GM23338 (cell line): ENCODE data around the gene FBXL14. TPM values are rescaled to one million over a fixed set of nuclear protein-coding genes. Genes with fewer than 3 reads are reported as not detected.

Source experiments
- ATAC-seq: fragments of 200-7000 bp; cut with Tn5 transposase; 3 replicates; pipeline ENCODE4 v1.9.1; 2020
- DNase-seq: peaks from one replicate; pipeline ENCODE4 v3.0.0-alpha.2; 2015; ENCODE audit warnings: low spot score
- H2AFZ ChIP-seq: fragments of 200-600 bp; sonication (generic); 2 replicates; pipeline ENCODE4 v1.8.0; 2016; ENCODE audit warnings: antibody characterized with exemption, mild to moderate bottlenecking, moderate library complexity
- H3F3A ChIP-seq: fragments of 200-600 bp; sonication (generic); replicated peaks from 2 replicates; pipeline ENCODE4 v1.8.0; 2017; ENCODE audit warnings: antibody characterized with exemption, mixed run types, low read depth
- H3K27ac ChIP-seq: fragments of 200-600 bp; sonication (generic); 2 replicates; pipeline ENCODE4 v1.6.1; 2016; ENCODE audit warnings: low read depth
- H3K27me3 ChIP-seq: fragments of 200-600 bp; sonication (generic); 2 replicates; pipeline ENCODE4 v1.8.0; 2016; ENCODE audit warnings: mild to moderate bottlenecking, mixed run types, moderate library complexity; ENCODE audit not compliant: insufficient read depth
- H3K36me3 ChIP-seq: fragments of 200-600 bp; sonication (generic); 2 replicates; pipeline ENCODE4 v1.8.0; 2016; ENCODE audit warnings: mild to moderate bottlenecking; ENCODE audit not compliant: insufficient read depth
- H3K4me1 ChIP-seq: fragments of 200-600 bp; sonication (generic); 2 replicates; pipeline ENCODE4 v1.8.0; 2016; ENCODE audit warnings: mild to moderate bottlenecking, moderate library complexity; ENCODE audit not compliant: insufficient read depth
- H3K4me2 ChIP-seq: fragments of 200-600 bp; sonication (generic); 2 replicates; pipeline ENCODE4 v1.7.1; 2017; ENCODE audit warnings: mixed run types
- H3K4me3 ChIP-seq: fragments of 200-600 bp; sonication (generic); 2 replicates; pipeline ENCODE4 v1.6.1; 2016; ENCODE audit warnings: mixed run types
- H3K79me2 ChIP-seq: fragments of 200-600 bp; sonication (generic); replicated peaks from 2 replicates; pipeline ENCODE4 v1.8.0; 2017; ENCODE audit warnings: mild to moderate bottlenecking; ENCODE audit not compliant: insufficient read depth
- H3K9me2 ChIP-seq: fragments of 200-600 bp; sonication (generic); 2 replicates; pipeline ENCODE4 v1.8.0; 2017; ENCODE audit not compliant: insufficient read depth
- H4K20me1 ChIP-seq: fragments of 200-600 bp; sonication (generic); replicated peaks from 2 replicates; pipeline ENCODE4 v1.8.0; 2017; ENCODE audit warnings: mild to moderate bottlenecking; ENCODE audit not compliant: insufficient read depth
- H3K27ac Mint-ChIP-seq: 2 replicates; pipeline ENCODE4 v1.8.0; 2020; ENCODE audit warnings: inconsistent platforms, mild to moderate bottlenecking, moderate library complexity, mixed read lengths
- H3K27me3 Mint-ChIP-seq: 3 replicates; pipeline ENCODE4 v1.8.0; 2022; ENCODE audit warnings: low read depth, mild to moderate bottlenecking, moderate library complexity, mixed read lengths, inconsistent platforms; ENCODE audit not compliant: insufficient read depth, poor library complexity
- H3K36me3 Mint-ChIP-seq: 3 replicates; pipeline ENCODE4 v1.8.0; 2021; ENCODE audit warnings: low read depth, mild to moderate bottlenecking, inconsistent platforms, moderate library complexity, mixed read lengths
- H3K4me1 Mint-ChIP-seq: 3 replicates; pipeline ENCODE4 v1.8.0; 2020; ENCODE audit warnings: mild to moderate bottlenecking, inconsistent platforms, mixed read lengths
- H3K4me3 Mint-ChIP-seq: 3 replicates; pipeline ENCODE4 v1.8.0; 2021; ENCODE audit warnings: moderate library complexity, mild to moderate bottlenecking, inconsistent platforms, mixed read lengths
- H3K9me3 Mint-ChIP-seq: 3 replicates; pipeline ENCODE4 v1.8.0; 2020; ENCODE audit warnings: moderate library complexity, mild to moderate bottlenecking, inconsistent platforms, mixed read lengths
- CREB1 ChIP-seq: fragments of 250-450 bp; sonication (Bioruptor Pico); IDR thresholded peaks from 2 replicates; pipeline ENCODE4 v1.5.0; 2020; ENCODE audit warnings: low read depth, mild to moderate bottlenecking, moderate library complexity
- CTCF ChIP-seq, 2 experiments: fragments of 200-600 bp in 1 of 2; sonication (generic) in 1 of 2; conservative IDR thresholded peaks; 2 replicates each; pipeline versions ENCODE4 v1.5.1 to v1.6.1; 2016 to 2017; ENCODE audit warnings: antibody characterized with exemption in 2 of 2, low read depth in 2 of 2, mild to moderate bottlenecking in 2 of 2, moderate library complexity in 1 of 2
- EZH2phosphoT487 ChIP-seq: fragments of 200-600 bp; sonication (generic); IDR thresholded peaks from one replicate; pipeline ENCODE4 v1.8.1; 2018; ENCODE audit warnings: antibody characterized with exemption; ENCODE audit not compliant: unreplicated experiment
- JUNB ChIP-seq: IDR thresholded peaks from one replicate; pipeline ENCODE4 v1.6.1; 2016; ENCODE audit warnings: antibody characterized with exemption; ENCODE audit not compliant: unreplicated experiment
- POLR2AphosphoS5 ChIP-seq: IDR thresholded peaks from 2 replicates; pipeline ENCODE4 v1.6.1; 2016; ENCODE audit warnings: antibody characterized with exemption, low read depth
- REST ChIP-seq: IDR thresholded peaks from one replicate; pipeline ENCODE4 v1.6.1; 2018; ENCODE audit warnings: antibody characterized with exemption; ENCODE audit not compliant: unreplicated experiment
- STAT1 ChIP-seq: IDR thresholded peaks from one replicate; pipeline ENCODE4 v1.6.1; 2016; ENCODE audit warnings: antibody characterized with exemption; ENCODE audit not compliant: unreplicated experiment
- ZNF114 ChIP-seq: fragments of 250-450 bp; sonication (Bioruptor Pico); IDR thresholded peaks from 2 replicates; pipeline ENCODE4 v1.5.0; 2020; ENCODE audit warnings: mild to moderate bottlenecking, moderate library complexity
- ZNF331 ChIP-seq: fragments of 250-450 bp; sonication (Bioruptor Pico); IDR thresholded peaks from 2 replicates; pipeline ENCODE4 v1.5.0; 2020; ENCODE audit warnings: low read depth, mild to moderate bottlenecking, moderate library complexity
- polyA plus RNA-seq: library from polyadenylated mRNA; unstranded; fragments of >200 nt; fragmentation: Nextera tagmentation; extraction: Ambion mirVana; gene quantifications from 2 replicates; pipeline ENCODE4 v1.2.1, GENCODE V29; 2016
- total RNA-seq: library from RNA; depleted of rRNA; stranded (reverse); fragments of >200 nt; shearing (Covaris generic); gene quantifications from 2 replicates; pipeline ENCODE4 v1.2.3, GENCODE V29; 2014
- TF ChIP-seq, protein P1 (sequence below): IDR thresholded peaks from 2 replicates; pipeline ENCODE4 v1.6.1; 2016; ENCODE audit warnings: antibody characterized with exemption
- TF ChIP-seq, protein P2 (sequence below): fragments of 250-450 bp; sonication (Bioruptor Pico); IDR thresholded peaks from 2 replicates; pipeline ENCODE4 v1.5.0; 2020; ENCODE audit warnings: mild to moderate bottlenecking, moderate library complexity

The FBXL14 gene
- total and polyA plus RNA-seq, 2 experiments from 2014 or later: 0.74 to 9.4 TPM

DNA sequence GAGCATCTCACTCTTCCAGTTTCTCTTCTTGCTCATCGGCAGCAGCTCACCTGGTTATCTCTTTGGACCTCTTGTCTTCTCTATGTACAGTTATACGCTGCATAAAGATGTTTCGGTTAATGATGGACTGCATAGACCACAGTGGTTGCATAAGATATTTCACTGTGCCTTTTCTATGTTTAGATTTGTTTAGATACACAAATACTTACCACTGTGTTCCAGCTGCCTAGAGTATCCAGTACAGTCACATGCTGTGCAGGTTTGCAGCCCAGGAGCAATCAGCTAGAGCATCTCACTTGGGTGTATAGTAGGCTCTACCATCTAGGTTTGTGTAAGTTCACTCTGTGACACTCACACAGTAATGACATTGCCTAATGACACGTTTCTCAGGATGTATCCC, 57.6 kb downstream of the FBXL14 start:
- no peak for TF ChIP-seq REST
- TF ChIP-seq EZH2phosphoT487: no peak
- TF ChIP-seq, protein P1, sequence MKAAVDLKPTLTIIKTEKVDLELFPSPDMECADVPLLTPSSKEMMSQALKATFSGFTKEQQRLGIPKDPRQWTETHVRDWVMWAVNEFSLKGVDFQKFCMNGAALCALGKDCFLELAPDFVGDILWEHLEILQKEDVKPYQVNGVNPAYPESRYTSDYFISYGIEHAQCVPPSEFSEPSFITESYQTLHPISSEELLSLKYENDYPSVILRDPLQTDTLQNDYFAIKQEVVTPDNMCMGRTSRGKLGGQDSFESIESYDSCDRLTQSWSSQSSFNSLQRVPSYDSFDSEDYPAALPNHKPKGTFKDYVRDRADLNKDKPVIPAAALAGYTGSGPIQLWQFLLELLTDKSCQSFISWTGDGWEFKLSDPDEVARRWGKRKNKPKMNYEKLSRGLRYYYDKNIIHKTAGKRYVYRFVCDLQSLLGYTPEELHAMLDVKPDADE: no peak
- TF ChIP-seq POLR2AphosphoS5: no peak
- TF ChIP-seq CREB1 (CRISPR knock-in tag): no peak
- no peak for TF ChIP-seq ZNF114
- TF ChIP-seq STAT1: no peak
- TF ChIP-seq CTCF (conservative IDR thresholded peaks at IDR 0.05; ENCODE audit: low read depth in 2 of 2): no peak
- TF ChIP-seq, protein P2, sequence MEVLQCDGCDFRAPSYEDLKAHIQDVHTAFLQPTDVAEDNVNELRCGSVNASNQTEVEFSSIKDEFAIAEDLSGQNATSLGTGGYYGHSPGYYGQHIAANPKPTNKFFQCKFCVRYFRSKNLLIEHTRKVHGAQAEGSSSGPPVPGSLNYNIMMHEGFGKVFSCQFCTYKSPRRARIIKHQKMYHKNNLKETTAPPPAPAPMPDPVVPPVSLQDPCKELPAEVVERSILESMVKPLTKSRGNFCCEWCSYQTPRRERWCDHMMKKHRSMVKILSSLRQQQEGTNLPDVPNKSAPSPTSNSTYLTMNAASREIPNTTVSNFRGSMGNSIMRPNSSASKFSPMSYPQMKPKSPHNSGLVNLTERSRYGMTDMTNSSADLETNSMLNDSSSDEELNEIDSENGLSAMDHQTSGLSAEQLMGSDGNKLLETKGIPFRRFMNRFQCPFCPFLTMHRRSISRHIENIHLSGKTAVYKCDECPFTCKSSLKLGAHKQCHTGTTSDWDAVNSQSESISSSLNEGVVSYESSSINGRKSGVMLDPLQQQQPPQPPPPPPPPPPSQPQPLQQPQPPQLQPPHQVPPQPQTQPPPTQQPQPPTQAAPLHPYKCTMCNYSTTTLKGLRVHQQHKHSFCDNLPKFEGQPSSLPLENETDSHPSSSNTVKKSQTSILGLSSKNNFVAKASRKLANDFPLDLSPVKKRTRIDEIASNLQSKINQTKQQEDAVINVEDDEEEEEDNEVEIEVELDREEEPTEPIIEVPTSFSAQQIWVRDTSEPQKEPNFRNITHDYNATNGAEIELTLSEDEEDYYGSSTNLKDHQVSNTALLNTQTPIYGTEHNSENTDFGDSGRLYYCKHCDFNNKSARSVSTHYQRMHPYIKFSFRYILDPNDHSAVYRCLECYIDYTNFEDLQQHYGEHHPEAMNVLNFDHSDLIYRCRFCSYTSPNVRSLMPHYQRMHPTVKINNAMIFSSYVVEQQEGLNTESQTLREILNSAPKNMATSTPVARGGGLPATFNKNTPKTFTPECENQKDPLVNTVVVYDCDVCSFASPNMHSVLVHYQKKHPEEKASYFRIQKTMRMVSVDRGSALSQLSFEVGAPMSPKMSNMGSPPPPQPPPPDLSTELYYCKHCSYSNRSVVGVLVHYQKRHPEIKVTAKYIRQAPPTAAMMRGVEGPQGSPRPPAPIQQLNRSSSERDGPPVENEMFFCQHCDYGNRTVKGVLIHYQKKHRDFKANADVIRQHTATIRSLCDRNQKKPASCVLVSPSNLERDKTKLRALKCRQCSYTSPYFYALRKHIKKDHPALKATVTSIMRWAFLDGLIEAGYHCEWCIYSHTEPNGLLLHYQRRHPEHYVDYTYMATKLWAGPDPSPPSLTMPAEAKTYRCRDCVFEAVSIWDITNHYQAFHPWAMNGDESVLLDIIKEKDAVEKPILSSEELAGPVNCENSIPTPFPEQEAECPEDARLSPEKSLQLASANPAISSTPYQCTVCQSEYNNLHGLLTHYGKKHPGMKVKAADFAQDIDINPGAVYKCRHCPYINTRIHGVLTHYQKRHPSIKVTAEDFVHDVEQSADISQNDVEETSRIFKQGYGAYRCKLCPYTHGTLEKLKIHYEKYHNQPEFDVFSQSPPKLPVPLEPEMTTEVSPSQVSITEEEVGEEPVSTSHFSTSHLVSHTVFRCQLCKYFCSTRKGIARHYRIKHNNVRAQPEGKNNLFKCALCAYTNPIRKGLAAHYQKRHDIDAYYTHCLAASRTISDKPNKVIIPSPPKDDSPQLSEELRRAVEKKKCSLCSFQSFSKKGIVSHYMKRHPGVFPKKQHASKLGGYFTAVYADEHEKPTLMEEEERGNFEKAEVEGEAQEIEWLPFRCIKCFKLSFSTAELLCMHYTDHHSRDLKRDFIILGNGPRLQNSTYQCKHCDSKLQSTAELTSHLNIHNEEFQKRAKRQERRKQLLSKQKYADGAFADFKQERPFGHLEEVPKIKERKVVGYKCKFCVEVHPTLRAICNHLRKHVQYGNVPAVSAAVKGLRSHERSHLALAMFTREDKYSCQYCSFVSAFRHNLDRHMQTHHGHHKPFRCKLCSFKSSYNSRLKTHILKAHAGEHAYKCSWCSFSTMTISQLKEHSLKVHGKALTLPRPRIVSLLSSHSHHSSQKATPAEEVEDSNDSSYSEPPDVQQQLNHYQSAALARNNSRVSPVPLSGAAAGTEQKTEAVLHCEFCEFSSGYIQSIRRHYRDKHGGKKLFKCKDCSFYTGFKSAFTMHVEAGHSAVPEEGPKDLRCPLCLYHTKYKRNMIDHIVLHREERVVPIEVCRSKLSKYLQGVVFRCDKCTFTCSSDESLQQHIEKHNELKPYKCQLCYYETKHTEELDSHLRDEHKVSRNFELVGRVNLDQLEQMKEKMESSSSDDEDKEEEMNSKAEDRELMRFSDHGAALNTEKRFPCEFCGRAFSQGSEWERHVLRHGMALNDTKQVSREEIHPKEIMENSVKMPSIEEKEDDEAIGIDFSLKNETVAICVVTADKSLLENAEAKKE (CRISPR knock-in tag): no peak
- TF ChIP-seq ZNF331 (CRISPR knock-in tag): no peak
- TF ChIP-seq JUNB: no peak
- Histone ChIP-seq H3K36me3 (no peaks in the 10 kb centered on the region), H3F3A (0 out of 2 replicates have a peak, but pooled peaks cover 4% of the 10 kb centered on the region), H3K27ac (no peak overlapping the region), H3K4me1 (peaks cover 6% of the 10 kb centered on the region; the same call in 1 of the 2 replicates), H3K4me3 (no peak overlapping the region), H3K9me2 (no peaks in the 10 kb centered on the region), H3K4me2 (no peak overlapping the region), H3K79me2 (no peaks in the 10 kb centered on the region), H4K20me1 (no peaks in the 10 kb centered on the region), H3K27me3 (peaks cover 43% of the 10 kb centered on the region), H2AFZ (no peak overlapping the region)
- no peak for ATAC-seq
- no peak for DNase-seq
- peaks cover 34% of the 10 kb centered on the region for H3K27me3 Mint-ChIP-seq
- no peaks in the 10 kb centered on the region for H3K9me3 Mint-ChIP-seq
- no peaks in the 10 kb centered on the region for H3K36me3 Mint-ChIP-seq
- no peak overlapping the region for H3K27ac Mint-ChIP-seq
- H3K4me1 Mint-ChIP-seq: peaks cover 13% of the 10 kb centered on the region
- H3K4me3 Mint-ChIP-seq: no peak overlapping the region
